Stimulated activated memory B cell treated with anti-CD40 and anti-IgM and Interleukin-4, amounts not matched to agents 10 μg/mL and 1 μg/mL and 100 μg/mL, for 72 hours (primary cell): Measurements from ENCODE around the gene TCP11L1.
"Not testable (repeated sequence)": the region's sequence is repeated elsewhere in the genome, so short reads cannot be mapped to it uniquely, and the experiment has no call there.

Experiments
- ATAC-seq: fragments of 150-1000 bp; cut with Tn5 transposase; 2 replicates; pipeline ENCODE4 v1.10.0; 2021
- H3K27ac Mint-ChIP-seq: one replicate; pipeline ENCODE4 v1.8.0; 2022; ENCODE audit warnings: mild to moderate bottlenecking, mixed read lengths
- H3K27me3 Mint-ChIP-seq: one replicate; pipeline ENCODE4 v1.8.0; 2022; ENCODE audit warnings: mixed read lengths
- H3K36me3 Mint-ChIP-seq: one replicate; pipeline ENCODE4 v1.8.0; 2022; ENCODE audit warnings: mixed read lengths
- H3K4me1 Mint-ChIP-seq: one replicate; pipeline ENCODE4 v1.8.0; 2022; ENCODE audit warnings: mixed read lengths
- H3K4me3 Mint-ChIP-seq: one replicate; pipeline ENCODE4 v1.8.0; 2022; ENCODE audit warnings: mild to moderate bottlenecking, moderate library complexity, mixed read lengths
- H3K9me3 Mint-ChIP-seq: one replicate; pipeline ENCODE4 v1.8.0; 2022; ENCODE audit warnings: mixed read lengths

Gene TCP11L1

GRCh38 chr11:33048701-33049100 lies 9.3 kb downstream of the TCP11L1 start:
- peaks cover 20% of the 10 kb centered on the region for H3K4me1 Mint-ChIP-seq
- ATAC-seq, H3K27me3 Mint-ChIP-seq, H3K27ac Mint-ChIP-seq, H3K9me3 Mint-ChIP-seq, H3K4me3 Mint-ChIP-seq: not testable (repeated sequence)
- peaks cover 37% of the 10 kb centered on the region for H3K36me3 Mint-ChIP-seq

DNA sequence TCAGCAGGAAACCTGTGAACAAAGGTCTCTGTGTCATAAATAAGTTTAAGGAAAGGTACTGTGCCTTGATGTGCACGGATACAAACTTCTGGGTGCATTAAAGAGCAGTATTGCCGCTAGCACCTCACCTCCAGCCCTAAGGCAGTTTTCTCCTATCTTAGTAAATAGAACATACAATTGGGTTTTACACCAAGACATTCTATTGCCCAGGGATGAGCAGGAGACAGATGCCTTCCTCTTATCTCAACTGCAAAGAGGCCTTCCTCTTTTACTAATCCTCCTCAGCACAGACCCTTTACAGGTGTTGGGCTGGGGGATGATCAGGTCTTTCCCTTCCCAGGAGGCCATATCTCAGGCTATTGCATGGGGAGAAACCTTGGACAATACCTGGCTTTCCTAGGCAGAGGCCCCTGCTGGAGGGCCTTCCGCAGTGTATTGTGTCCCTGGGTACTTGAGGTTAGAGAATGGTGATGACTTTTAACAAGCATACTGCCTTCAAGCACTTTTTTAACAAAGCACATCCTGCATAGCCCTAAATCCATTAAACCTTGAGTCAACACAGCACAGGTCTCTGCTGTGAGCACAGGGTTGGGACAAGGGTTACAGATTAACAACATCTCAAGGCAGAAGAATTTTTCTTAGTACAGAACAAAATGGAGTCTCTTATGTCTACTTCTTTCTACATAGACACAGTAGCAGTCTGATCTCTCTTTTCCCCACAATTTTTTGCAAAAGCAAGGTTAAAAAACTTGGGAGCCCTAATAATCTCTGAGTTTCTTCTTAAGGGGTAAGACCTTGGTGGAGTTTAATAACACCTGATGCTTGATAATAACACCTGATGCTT lies 10.4 kb downstream of the TCP11L1 start:
- H3K27me3 Mint-ChIP-seq, H3K27ac Mint-ChIP-seq, ATAC-seq, H3K9me3 Mint-ChIP-seq, H3K4me3 Mint-ChIP-seq: not testable (repeated sequence)
- peaks cover 38% of the 10 kb centered on the region for H3K36me3 Mint-ChIP-seq
- H3K4me1 Mint-ChIP-seq, result peaks cover 20% of the 10 kb centered on the region

DNA sequence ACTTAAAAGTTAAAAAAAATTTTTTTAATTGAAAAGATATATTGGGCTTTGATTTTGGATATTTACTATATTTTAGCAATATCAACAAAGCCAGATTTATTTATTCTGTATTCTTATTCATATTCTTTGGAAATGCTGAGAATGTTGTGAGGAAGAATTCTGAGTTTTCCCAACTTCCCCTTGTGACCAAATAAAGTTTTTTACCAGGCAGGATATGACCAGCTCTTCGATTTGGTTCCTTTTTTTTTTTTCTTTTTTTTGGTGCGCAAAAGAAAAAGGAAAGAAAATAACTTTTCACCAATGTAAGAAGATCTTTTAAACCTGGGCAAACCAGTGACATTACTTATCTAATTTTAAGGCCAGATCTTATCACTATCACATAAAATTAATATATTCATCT lies 12.9 kb downstream of the TCP11L1 start:
- H3K36me3 Mint-ChIP-seq, result peaks cover 29% of the 10 kb centered on the region
- no peaks in the 10 kb centered on the region for H3K27me3 Mint-ChIP-seq
- H3K9me3 Mint-ChIP-seq, result no peaks in the 10 kb centered on the region
- no peak overlapping the region for H3K4me3 Mint-ChIP-seq
- H3K27ac Mint-ChIP-seq, result peak overlapping the region; percentile 88
- ATAC-seq, result no peak
- H3K4me1 Mint-ChIP-seq, result peaks cover 20% of the 10 kb centered on the region

GRCh38 chr11:33055375-33055774 lies 16.0 kb downstream of the TCP11L1 start:
- no peaks in the 10 kb centered on the region for H3K9me3 Mint-ChIP-seq
- H3K4me1 Mint-ChIP-seq, result peaks cover 20% of the 10 kb centered on the region
- no peak overlapping the region for H3K4me3 Mint-ChIP-seq
- peaks cover 34% of the 10 kb centered on the region for H3K36me3 Mint-ChIP-seq
- no peaks in the 10 kb centered on the region for H3K27me3 Mint-ChIP-seq
- no peak for ATAC-seq
- no peak overlapping the region for H3K27ac Mint-ChIP-seq

GRCh38 chr11:33057284-33057683 lies 17.9 kb downstream of the TCP11L1 start:
- H3K27me3 Mint-ChIP-seq, result no peaks in the 10 kb centered on the region
- H3K9me3 Mint-ChIP-seq, result no peaks in the 10 kb centered on the region
- H3K27ac Mint-ChIP-seq, result no peak overlapping the region
- peaks cover 38% of the 10 kb centered on the region for H3K36me3 Mint-ChIP-seq
- H3K4me3 Mint-ChIP-seq, result no peak overlapping the region
- peaks cover 5% of the 10 kb centered on the region for H3K4me1 Mint-ChIP-seq
- ATAC-seq, result no peak

DNA sequence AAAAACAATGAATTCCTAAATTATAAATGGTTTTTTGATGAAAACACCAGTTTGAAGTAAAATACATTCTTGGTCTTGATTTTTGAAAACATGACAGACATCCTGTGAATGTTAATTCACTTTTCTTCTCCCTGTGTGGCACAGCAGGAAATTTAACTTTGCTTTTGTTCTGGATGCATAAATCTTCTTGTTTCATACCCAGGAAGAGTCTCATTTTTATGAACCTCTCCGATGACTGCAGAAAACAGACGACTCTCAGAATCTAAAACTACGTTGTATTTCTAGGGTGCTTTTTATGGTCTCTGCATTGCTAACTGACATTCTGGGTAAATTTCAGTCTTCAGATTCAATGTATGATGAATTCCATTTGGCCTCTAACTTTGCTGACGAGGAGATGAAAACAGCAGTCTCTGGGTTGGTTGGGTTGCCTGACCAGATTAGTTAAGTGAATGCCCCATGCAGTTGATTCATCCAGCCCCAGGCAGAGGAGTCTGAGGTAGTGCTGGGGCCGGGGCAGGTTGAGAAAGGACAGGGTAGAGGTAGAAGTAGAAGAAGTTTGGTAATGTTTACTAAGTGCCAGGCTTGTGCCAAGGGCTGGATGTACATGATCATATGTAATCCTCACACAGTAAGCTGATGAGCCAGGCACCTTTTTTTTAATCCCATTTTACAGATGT lies 20.1 kb downstream of the TCP11L1 start:
- no peaks in the 10 kb centered on the region for H3K27me3 Mint-ChIP-seq
- H3K9me3 Mint-ChIP-seq, result no peaks in the 10 kb centered on the region
- peaks cover 21% of the 10 kb centered on the region for H3K4me1 Mint-ChIP-seq
- peaks cover 52% of the 10 kb centered on the region for H3K36me3 Mint-ChIP-seq
- H3K4me3 Mint-ChIP-seq, result no peak overlapping the region
- ATAC-seq, result no peak
- H3K27ac Mint-ChIP-seq, result peak overlapping the region; percentile 20

GRCh38 chr11:33060271-33060670 lies 20.9 kb downstream of the TCP11L1 start:
- no peak overlapping the region for H3K4me3 Mint-ChIP-seq
- H3K27me3 Mint-ChIP-seq, result no peaks in the 10 kb centered on the region
- ATAC-seq, result no peak
- H3K36me3 Mint-ChIP-seq, result peaks cover 46% of the 10 kb centered on the region
- H3K9me3 Mint-ChIP-seq, result no peaks in the 10 kb centered on the region
- peaks cover 28% of the 10 kb centered on the region for H3K4me1 Mint-ChIP-seq
- peak overlapping the region; percentile 20 for H3K27ac Mint-ChIP-seq

DNA sequence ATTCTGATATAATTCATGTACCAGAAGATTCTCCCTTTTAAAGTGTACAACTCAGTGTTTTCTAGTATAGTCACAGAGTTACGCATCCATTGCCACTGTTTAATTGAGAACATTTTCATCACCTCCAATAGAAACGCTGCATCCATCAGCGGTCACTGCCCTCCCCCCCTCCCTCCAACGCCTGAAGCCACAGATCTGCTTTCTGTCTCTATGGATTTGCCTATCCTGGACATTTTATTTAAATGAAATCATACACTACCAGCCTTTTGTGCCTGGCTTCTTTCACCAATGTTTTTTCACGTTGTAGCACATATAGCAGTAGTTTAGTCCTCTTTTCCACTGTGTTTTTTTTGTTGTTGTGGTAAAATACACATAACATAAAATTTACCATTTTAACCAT lies 22.8 kb downstream of the TCP11L1 start:
- peaks cover 35% of the 10 kb centered on the region for H3K4me1 Mint-ChIP-seq
- no peaks in the 10 kb centered on the region for H3K27me3 Mint-ChIP-seq
- H3K9me3 Mint-ChIP-seq, result no peaks in the 10 kb centered on the region
- no peak overlapping the region for H3K4me3 Mint-ChIP-seq
- H3K36me3 Mint-ChIP-seq, result peaks cover 54% of the 10 kb centered on the region
- no peak for ATAC-seq
- no peak overlapping the region for H3K27ac Mint-ChIP-seq

DNA sequence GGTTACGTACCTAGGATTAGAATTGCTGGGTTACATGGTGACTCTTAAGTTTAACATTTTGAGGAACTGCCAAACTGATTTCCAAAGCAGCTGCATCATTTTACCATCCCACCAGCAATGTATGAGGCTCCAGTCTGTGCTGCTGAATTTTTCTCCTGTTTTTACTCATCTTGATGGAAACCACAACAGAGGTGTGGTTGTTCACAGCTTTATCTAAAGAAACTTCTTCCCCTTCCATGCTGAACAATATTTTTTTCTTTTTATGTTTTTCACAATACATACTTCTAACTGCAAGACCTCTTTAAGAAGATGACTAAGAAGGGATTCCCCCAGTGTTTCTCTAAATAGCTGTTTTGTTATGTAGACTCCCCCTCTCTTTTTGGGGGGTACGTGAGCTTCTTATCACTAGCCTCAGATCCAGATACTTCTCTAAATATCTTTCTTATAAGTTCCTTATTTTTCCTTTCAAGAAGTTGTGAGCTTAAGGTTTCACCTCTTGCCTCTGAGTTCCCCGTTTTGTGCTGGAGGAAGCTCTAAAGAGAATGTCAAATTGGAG lies 24.0 kb downstream of the TCP11L1 start:
- Mint-ChIP-seq H3K4me3 (no peak overlapping the region), H3K27ac (peak overlapping the region; percentile 73), H3K4me1 (peaks cover 35% of the 10 kb centered on the region), H3K27me3 (no peaks in the 10 kb centered on the region), H3K36me3 (peaks cover 52% of the 10 kb centered on the region), H3K9me3 (no peaks in the 10 kb centered on the region)
- ATAC-seq, result peak; percentile 59

- peaks cover 35% of the 10 kb centered on the region for H3K4me1 Mint-ChIP-seq
- ATAC-seq, result no peak
- no peak overlapping the region for H3K4me3 Mint-ChIP-seq
- H3K36me3 Mint-ChIP-seq, result peaks cover 51% of the 10 kb centered on the region
- H3K27me3 Mint-ChIP-seq, result no peaks in the 10 kb centered on the region
- H3K9me3 Mint-ChIP-seq, result no peaks in the 10 kb centered on the region
- H3K27ac Mint-ChIP-seq, result peak overlapping the region; percentile 73
Measured at GRCh38 chr11:33064033-33064825, 24.9 kb downstream of the TCP11L1 start.

- Mint-ChIP-seq H3K9me3 (no peaks in the 10 kb centered on the region), H3K27me3 (no peaks in the 10 kb centered on the region), H3K36me3 (peaks cover 46% of the 10 kb centered on the region), H3K4me3 (no peak overlapping the region), H3K27ac (peak overlapping the region; percentile 73), H3K4me1 (peaks cover 35% of the 10 kb centered on the region)
- ATAC-seq, result no peak
Measured at GRCh38 chr11:33064866-33065265, 25.5 kb downstream of the TCP11L1 start.

GRCh38 chr11:33065445-33066178 lies 26.2 kb downstream of the TCP11L1 start:
- H3K27ac Mint-ChIP-seq, result no peak overlapping the region
- ATAC-seq, result peak; percentile 86
- peaks cover 46% of the 10 kb centered on the region for H3K36me3 Mint-ChIP-seq
- peaks cover 35% of the 10 kb centered on the region for H3K4me1 Mint-ChIP-seq
- no peaks in the 10 kb centered on the region for H3K9me3 Mint-ChIP-seq
- H3K27me3 Mint-ChIP-seq, result no peaks in the 10 kb centered on the region
- no peak overlapping the region for H3K4me3 Mint-ChIP-seq

GRCh38 chr11:33067294-33067693 lies 27.9 kb downstream of the TCP11L1 start:
- no peak for ATAC-seq
- Mint-ChIP-seq H3K4me1 (peaks cover 35% of the 10 kb centered on the region), H3K36me3 (peaks cover 60% of the 10 kb centered on the region), H3K27ac (no peak overlapping the region), H3K9me3 (no peaks in the 10 kb centered on the region), H3K4me3 (no peak overlapping the region), H3K27me3 (no peaks in the 10 kb centered on the region)

DNA sequence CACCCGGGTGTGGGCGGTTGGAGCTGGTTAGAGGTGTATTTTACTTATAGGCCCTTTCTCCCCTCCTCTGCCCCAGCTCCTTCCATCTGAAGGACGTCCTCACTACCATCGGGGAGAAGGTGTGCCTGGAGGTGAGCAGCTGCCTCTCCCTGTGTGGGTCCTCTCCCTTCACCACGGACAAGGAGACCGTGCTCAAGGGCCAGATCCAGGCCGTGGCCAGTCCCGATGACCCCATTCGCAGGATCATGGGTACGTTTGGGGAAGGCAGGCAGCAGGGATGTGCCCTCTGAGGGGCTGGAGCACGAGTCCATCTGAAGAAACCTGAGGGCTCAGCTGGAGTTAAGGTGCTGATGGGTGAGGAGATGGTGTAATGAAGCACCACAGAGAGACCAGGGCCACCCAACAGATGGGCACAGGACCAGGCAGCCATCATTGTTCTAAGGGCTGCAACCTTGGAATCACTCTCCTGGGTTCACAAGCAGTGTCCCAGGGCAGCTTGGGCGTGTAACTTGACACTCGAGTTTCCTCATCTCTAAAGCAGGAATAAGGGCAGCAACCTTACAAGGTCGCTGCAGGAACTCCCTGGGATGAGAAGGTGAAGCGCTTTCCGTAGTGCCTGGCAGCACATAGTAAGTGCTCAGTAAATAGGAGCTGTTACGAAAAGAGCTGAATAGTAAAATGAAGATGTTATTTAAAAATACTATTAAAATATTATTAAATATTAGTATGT lies 29.4 kb downstream of the TCP11L1 start:
- peaks cover 20% of the 10 kb centered on the region for H3K4me1 Mint-ChIP-seq

More for the DNA sequence above, 29.4 kb downstream of the TCP11L1 start:
- Mint-ChIP-seq H3K27ac (no peak overlapping the region), H3K36me3 (peaks cover 60% of the 10 kb centered on the region), H3K9me3 (no peaks in the 10 kb centered on the region), H3K4me3 (no peak overlapping the region), H3K27me3 (no peaks in the 10 kb centered on the region)
- ATAC-seq, result no peak
